ENCODE measurements around the gene DNAH17.

Gene DNAH17

GRCh38 chr17:78490673-78491072, 86.5 kb downstream of the DNAH17 start:
- H3K36me3 ChIP-seq (ENCODE audit: control insufficient read depth, insufficient read depth, low read length): no peaks in the 10 kb centered on the region
- H3K4me1 ChIP-seq (ENCODE audit: control insufficient read depth, insufficient read depth, low read length): no peaks in the 10 kb centered on the region
- no peak overlapping the region for H3K27ac ChIP-seq (ENCODE audit: low read depth, low read length)
- H3K4me3 ChIP-seq (ENCODE audit: low read depth, low read length): no peak overlapping the region
- H3K9ac ChIP-seq (ENCODE audit: low read length): no peak overlapping the region
- 0 out of 2 replicates have a peak, but pooled peaks cover 2% of the 10 kb centered on the region for H3K27me3 ChIP-seq (ENCODE audit: control insufficient read depth, insufficient read depth, low read length)
- H3K9me3 ChIP-seq (ENCODE audit: control insufficient read depth, insufficient read depth, low read depth, low read length): no peaks in the 10 kb centered on the region

DNA sequence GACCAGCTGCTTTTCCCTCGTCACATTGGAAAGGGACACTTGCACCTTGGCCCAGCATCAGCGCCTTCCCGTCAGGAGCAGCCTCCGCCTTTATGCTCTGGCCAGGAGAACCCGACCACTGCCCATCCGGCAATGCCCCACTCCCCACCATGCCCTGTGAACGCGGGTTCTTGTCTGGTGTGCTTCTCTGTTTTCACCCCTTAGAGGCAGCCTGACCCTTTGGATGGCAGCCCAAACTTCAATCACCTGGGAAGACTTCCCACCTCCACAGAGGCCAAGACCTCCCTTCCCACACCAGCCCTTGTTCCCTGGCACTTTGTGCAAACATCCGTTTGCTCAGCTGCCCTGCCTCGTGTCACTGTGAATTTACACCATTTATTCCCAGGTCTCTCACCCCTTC, 87.0 kb downstream of the DNAH17 start:
- no peaks in the 10 kb centered on the region for H3K9me3 ChIP-seq (ENCODE audit: control insufficient read depth, insufficient read depth, low read depth, low read length)
- no peak overlapping the region for H3K4me3 ChIP-seq (ENCODE audit: low read depth, low read length)
- H3K9ac ChIP-seq (ENCODE audit: low read length): no peak overlapping the region
- H3K27me3 ChIP-seq (ENCODE audit: control insufficient read depth, insufficient read depth, low read length): peaks cover 7% of the 10 kb centered on the region
- H3K4me1 ChIP-seq (ENCODE audit: control insufficient read depth, insufficient read depth, low read length): peaks cover 4% of the 10 kb centered on the region; the same call in 1 of the 2 replicates
- no peaks in the 10 kb centered on the region for H3K36me3 ChIP-seq (ENCODE audit: control insufficient read depth, insufficient read depth, low read length)
- no peak overlapping the region for H3K27ac ChIP-seq (ENCODE audit: low read depth, low read length)

DNA sequence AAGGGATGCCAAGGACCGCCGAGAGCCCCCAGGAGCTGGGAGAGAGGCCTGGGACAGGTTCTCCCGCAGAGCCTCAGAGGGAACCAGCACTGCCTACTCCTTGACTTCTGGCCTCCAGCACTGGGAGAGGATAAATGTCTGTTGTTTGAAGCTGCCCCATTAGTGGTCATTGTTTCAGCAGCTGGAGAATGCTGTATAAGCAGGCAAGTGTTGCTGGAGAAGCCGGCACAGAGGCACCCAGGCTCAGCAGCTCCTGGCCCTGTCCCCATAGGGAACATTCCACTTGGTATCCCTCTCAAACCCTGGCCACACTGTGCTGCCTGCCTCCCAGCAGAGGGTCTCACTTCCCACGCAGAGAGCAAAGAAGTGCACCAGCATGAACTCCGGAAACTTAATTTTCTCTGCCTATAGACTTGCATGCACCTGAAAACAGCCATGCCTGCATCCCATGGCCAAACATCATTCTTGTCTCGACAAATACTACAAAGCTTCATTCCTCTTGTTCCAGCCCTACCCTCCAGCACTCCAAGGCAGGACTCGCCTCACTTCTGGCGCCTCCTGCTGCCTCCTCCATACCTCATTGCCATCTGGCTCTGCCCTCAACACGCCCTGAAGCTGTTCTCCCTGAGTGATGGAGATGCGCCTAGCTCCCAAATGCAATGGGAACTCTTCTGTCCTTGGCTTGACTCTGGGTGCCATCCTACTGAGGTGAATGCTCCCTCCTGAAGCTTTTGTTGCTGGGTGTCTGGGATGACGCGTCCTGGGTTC, 88.1 kb downstream of the DNAH17 start:
- H3K9me3 ChIP-seq (ENCODE audit: control insufficient read depth, insufficient read depth, low read depth, low read length): no peaks in the 10 kb centered on the region
- H3K4me1 ChIP-seq (ENCODE audit: control insufficient read depth, insufficient read depth, low read length): peaks cover 11% of the 10 kb centered on the region
- H3K4me3 ChIP-seq (ENCODE audit: low read depth, low read length): no peak overlapping the region
- no peak overlapping the region for H3K27ac ChIP-seq (ENCODE audit: low read depth, low read length)
- H3K27me3 ChIP-seq (ENCODE audit: control insufficient read depth, insufficient read depth, low read length): peaks cover 10% of the 10 kb centered on the region
- H3K9ac ChIP-seq (ENCODE audit: low read length): no peak overlapping the region
- no peaks in the 10 kb centered on the region for H3K36me3 ChIP-seq (ENCODE audit: control insufficient read depth, insufficient read depth, low read length)

- H3K9ac ChIP-seq (ENCODE audit: low read length): no peak overlapping the region
- no peaks in the 10 kb centered on the region for H3K36me3 ChIP-seq (ENCODE audit: control insufficient read depth, insufficient read depth, low read length)
- no peaks in the 10 kb centered on the region for H3K9me3 ChIP-seq (ENCODE audit: control insufficient read depth, insufficient read depth, low read depth, low read length)
- H3K27ac ChIP-seq (ENCODE audit: low read depth, low read length): no peak overlapping the region
- H3K27me3 ChIP-seq (ENCODE audit: control insufficient read depth, insufficient read depth, low read length): peaks cover 10% of the 10 kb centered on the region
- no peak overlapping the region for H3K4me3 ChIP-seq (ENCODE audit: low read depth, low read length)
- H3K4me1 ChIP-seq (ENCODE audit: control insufficient read depth, insufficient read depth, low read length): peaks cover 11% of the 10 kb centered on the region
These were observed 89.0 kb downstream of the DNAH17 start for GRCh38 chr17:78488156-78488555.

DNA sequence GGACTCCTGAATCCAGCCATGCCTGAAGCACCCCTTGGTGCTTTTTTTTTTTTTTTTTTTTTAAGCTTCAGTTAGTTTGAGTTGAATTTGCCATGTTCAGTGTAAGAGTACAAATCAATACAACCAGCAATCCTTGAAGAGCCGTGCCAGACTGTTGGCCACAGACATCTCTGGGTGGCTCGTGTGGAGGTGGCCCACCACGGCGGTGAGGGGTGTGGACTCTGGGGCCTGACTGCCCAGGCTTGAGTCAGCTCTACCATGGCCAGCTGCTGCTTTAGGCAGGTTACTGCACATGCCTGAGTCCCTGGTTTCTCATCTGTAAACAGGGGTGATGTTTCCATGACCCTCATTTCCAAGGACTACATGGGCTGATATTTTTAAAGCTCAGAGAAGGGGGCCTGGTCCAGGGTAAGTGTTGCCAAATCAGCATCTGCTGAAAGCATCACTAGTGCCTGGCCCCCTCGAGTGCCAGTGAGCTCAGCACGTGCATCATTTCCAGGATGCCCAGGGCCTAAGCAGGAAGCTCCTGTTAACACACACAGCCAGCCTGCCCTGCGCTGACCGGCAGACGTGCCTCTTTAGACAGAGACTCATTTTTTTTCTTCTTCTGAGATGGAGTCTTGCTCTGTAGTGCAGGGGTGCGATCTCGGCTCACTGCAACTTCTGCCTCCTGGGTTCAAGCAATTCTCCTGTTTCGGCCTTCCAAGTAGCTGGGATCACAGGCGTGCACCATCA, 90.1 kb downstream of the DNAH17 start:
- H3K9ac ChIP-seq (ENCODE audit: low read length): no peak overlapping the region
- H3K4me3 ChIP-seq (ENCODE audit: low read depth, low read length): no peak overlapping the region
- no peak overlapping the region for H3K27ac ChIP-seq (ENCODE audit: low read depth, low read length)
- no peaks in the 10 kb centered on the region for H3K36me3 ChIP-seq (ENCODE audit: control insufficient read depth, insufficient read depth, low read length)
- no peaks in the 10 kb centered on the region for H3K9me3 ChIP-seq (ENCODE audit: control insufficient read depth, insufficient read depth, low read depth, low read length)
- peaks cover 10% of the 10 kb centered on the region for H3K27me3 ChIP-seq (ENCODE audit: control insufficient read depth, insufficient read depth, low read length)
- peaks cover 11% of the 10 kb centered on the region for H3K4me1 ChIP-seq (ENCODE audit: control insufficient read depth, insufficient read depth, low read length)

DNA sequence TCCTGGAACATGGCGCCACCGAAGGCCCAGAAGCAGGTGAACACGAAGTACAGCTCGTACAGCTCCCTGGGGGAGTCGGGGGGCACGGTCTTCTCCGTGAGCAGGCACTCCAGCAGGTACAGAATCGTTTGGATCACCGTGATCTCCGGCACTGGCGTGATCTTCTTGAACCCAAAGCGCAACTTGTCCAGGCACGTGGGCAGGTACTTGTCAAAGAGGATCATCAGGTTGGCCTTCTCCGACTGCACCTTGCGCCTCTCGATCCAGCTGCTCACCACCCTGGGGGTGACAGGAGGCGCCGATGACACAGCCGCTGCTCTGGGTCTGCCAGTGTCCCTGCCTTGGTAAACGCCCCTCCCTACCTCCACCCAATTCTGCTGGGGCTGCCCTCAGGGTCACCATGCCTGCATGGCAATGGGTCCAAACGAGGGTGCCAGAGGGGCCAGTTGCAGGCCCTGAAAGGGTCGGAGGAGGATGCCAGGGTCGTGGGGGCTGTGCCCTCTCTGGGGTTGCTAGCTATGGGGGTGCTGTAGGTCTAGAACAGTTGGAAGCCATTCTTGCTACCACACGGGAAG, 90.9 kb downstream of the DNAH17 start:
- Histone ChIP-seq H3K9ac (ENCODE audit: low read length) (no peak overlapping the region), H3K27ac (ENCODE audit: low read depth, low read length) (no peak overlapping the region), H3K4me1 (ENCODE audit: control insufficient read depth, insufficient read depth, low read length) (peaks cover 11% of the 10 kb centered on the region), H3K27me3 (ENCODE audit: control insufficient read depth, insufficient read depth, low read length) (peaks cover 10% of the 10 kb centered on the region), H3K4me3 (ENCODE audit: low read depth, low read length) (no peak overlapping the region), H3K9me3 (ENCODE audit: control insufficient read depth, insufficient read depth, low read depth, low read length) (no peaks in the 10 kb centered on the region), H3K36me3 (ENCODE audit: control insufficient read depth, insufficient read depth, low read length) (no peaks in the 10 kb centered on the region)

GRCh38 chr17:78485290-78486168, 91.7 kb downstream of the DNAH17 start:
- H3K36me3 ChIP-seq (ENCODE audit: control insufficient read depth, insufficient read depth, low read length): no peaks in the 10 kb centered on the region
- no peaks in the 10 kb centered on the region for H3K9me3 ChIP-seq (ENCODE audit: control insufficient read depth, insufficient read depth, low read depth, low read length)
- no peak overlapping the region for H3K9ac ChIP-seq (ENCODE audit: low read length)
- peak overlapping the region; percentile 89 for H3K4me3 ChIP-seq (ENCODE audit: low read depth, low read length)
- peaks cover 11% of the 10 kb centered on the region for H3K4me1 ChIP-seq (ENCODE audit: control insufficient read depth, insufficient read depth, low read length)
- peaks cover 10% of the 10 kb centered on the region for H3K27me3 ChIP-seq (ENCODE audit: control insufficient read depth, insufficient read depth, low read length)
- no peak overlapping the region for H3K27ac ChIP-seq (ENCODE audit: low read depth, low read length)

GRCh38 chr17:78484271-78485246, 92.6 kb downstream of the DNAH17 start:
- Histone ChIP-seq H3K36me3 (ENCODE audit: control insufficient read depth, insufficient read depth, low read length) (no peaks in the 10 kb centered on the region), H3K27me3 (ENCODE audit: control insufficient read depth, insufficient read depth, low read length) (peaks cover 10% of the 10 kb centered on the region), H3K27ac (ENCODE audit: low read depth, low read length) (no peak overlapping the region), H3K4me3 (ENCODE audit: low read depth, low read length) (peak overlapping the region; percentile 89), H3K4me1 (ENCODE audit: control insufficient read depth, insufficient read depth, low read length) (peaks cover 11% of the 10 kb centered on the region), H3K9ac (ENCODE audit: low read length) (peak overlapping the region; percentile 20), H3K9me3 (ENCODE audit: control insufficient read depth, insufficient read depth, low read depth, low read length) (no peaks in the 10 kb centered on the region)

DNA sequence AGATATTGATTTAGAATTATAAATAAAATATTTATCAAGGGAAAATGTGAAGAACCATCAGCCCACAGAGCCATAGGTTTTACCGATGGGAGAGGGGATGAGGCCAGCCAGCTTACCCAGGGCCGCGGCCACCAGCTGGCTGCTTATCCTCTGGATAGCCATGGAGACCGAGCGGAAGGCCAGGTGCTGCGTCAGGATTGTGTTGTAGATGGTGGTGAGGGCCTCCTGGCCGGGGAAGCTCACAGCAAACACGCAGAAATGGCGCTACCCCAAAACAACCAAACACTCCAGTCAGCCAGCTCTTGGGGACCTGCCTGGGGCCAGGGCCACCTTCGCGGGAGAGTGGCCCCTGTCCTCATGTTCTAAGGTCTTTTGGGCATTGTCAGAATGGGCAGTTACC, 97.8 kb downstream of the DNAH17 start:
- H3K9ac ChIP-seq (ENCODE audit: low read length): no peak overlapping the region
- no peak overlapping the region for H3K27ac ChIP-seq (ENCODE audit: low read depth, low read length)
- peaks cover 4% of the 10 kb centered on the region for H3K4me1 ChIP-seq (ENCODE audit: control insufficient read depth, insufficient read depth, low read length)
- H3K4me3 ChIP-seq (ENCODE audit: low read depth, low read length): no peak overlapping the region
- no peaks in the 10 kb centered on the region for H3K27me3 ChIP-seq (ENCODE audit: control insufficient read depth, insufficient read depth, low read length)
- peaks cover 8% of the 10 kb centered on the region; the same call in 1 of the 2 replicates for H3K9me3 ChIP-seq (ENCODE audit: control insufficient read depth, insufficient read depth, low read depth, low read length)
- no peaks in the 10 kb centered on the region for H3K36me3 ChIP-seq (ENCODE audit: control insufficient read depth, insufficient read depth, low read length)

Measured in HUES6 (cell line).